Measurements from ENCODE around the gene HIP1.
A peak's percentile ranks its signal among the peaks of the same experiment; 100 is the strongest.
"Not testable (repeated sequence)": the region's sequence is repeated elsewhere in the genome, so short reads cannot be mapped to it uniquely, and the experiment has no call there.

HIP1 gene

GRCh38 chr7:75738975-75739795, 444 bp upstream of the HIP1 start:
- DNase-seq: peak; percentile 99

GRCh38 chr7:75737856-75738603, 711 bp downstream of the HIP1 start:
- no peak for DNase-seq

- no peak for DNase-seq
Observed at GRCh38 chr7:75735581-75736350, 3.0 kb downstream of the HIP1 start.

GRCh38 chr7:75734586-75735458, 3.9 kb downstream of the HIP1 start:
- no peak for DNase-seq

- DNase-seq: no peak
Observed at GRCh38 chr7:75732764-75733630, 5.7 kb downstream of the HIP1 start.

GRCh38 chr7:75732016-75732521, 6.7 kb downstream of the HIP1 start:
- no peak for DNase-seq

GRCh38 chr7:75729851-75730274, 8.9 kb downstream of the HIP1 start:
- no peak for DNase-seq

GRCh38 chr7:75727881-75728593, 10.7 kb downstream of the HIP1 start:
- DNase-seq: peak; percentile 18

GRCh38 chr7:75727351-75727750, 11.4 kb downstream of the HIP1 start:
- DNase-seq: not testable (repeated sequence)

GRCh38 chr7:75725306-75725705, 13.4 kb downstream of the HIP1 start:
- DNase-seq: no peak

- no peak for DNase-seq
Observed at GRCh38 chr7:75723444-75723843, 15.3 kb downstream of the HIP1 start.

- DNase-seq: no peak
Observed at GRCh38 chr7:75722373-75722772, 16.4 kb downstream of the HIP1 start.

- DNase-seq: not testable (repeated sequence)
Observed at GRCh38 chr7:75721922-75722321, 16.8 kb downstream of the HIP1 start.

GRCh38 chr7:75721426-75721825, 17.3 kb downstream of the HIP1 start:
- no peak for DNase-seq

- no peak for DNase-seq
Observed at GRCh38 chr7:75719626-75720025, 19.1 kb downstream of the HIP1 start.

GRCh38 chr7:75718390-75719031, 20.2 kb downstream of the HIP1 start:
- no peak for DNase-seq

- DNase-seq: not testable (repeated sequence)
Observed at GRCh38 chr7:75717746-75718145, 21.0 kb downstream of the HIP1 start.

GRCh38 chr7:75716992-75717626, 21.6 kb downstream of the HIP1 start:
- no peak for DNase-seq

GRCh38 chr7:75715864-75716263, 22.9 kb downstream of the HIP1 start:
- no peak for DNase-seq

Measured in activated T-cell treated with anti-CD3 and anti-CD28 coated beads, Interleukin-2, amount 50 U/mL, for 1 hour (primary cell).